HG03432 (cell line): ENCODE data around the gene CBFA2T3.
"Not testable (repeated sequence)": the region's sequence is repeated elsewhere in the genome, so short reads cannot be mapped to it uniquely, and the experiment has no call there.

Experiments used
- ATAC-seq: cut with Tn5 transposase; IDR thresholded peaks from one replicate; pipeline ENCODE4 v1.9.1; 2021; ENCODE audit warnings: mild to moderate bottlenecking, moderate library complexity; ENCODE audit not compliant: unreplicated experiment

The CBFA2T3 gene

GRCh38 chr16:89013111-89013510 is 36.1 kb upstream of the CBFA2T3 start:
- no peak for ATAC-seq

- no peak for ATAC-seq
Observed at GRCh38 chr16:89012622-89012995, 35.6 kb upstream of the CBFA2T3 start.

GRCh38 chr16:89011909-89012621 is 35.1 kb upstream of the CBFA2T3 start:
- ATAC-seq = no peak

GRCh38 chr16:89010210-89010925 is 33.4 kb upstream of the CBFA2T3 start:
- no peak for ATAC-seq

GRCh38 chr16:89009343-89010209 is 32.6 kb upstream of the CBFA2T3 start:
- no peak for ATAC-seq

GRCh38 chr16:89008796-89009195 is 31.8 kb upstream of the CBFA2T3 start:
- not testable (repeated sequence) for ATAC-seq

- ATAC-seq = no peak
Observed at GRCh38 chr16:89007371-89008249, 30.6 kb upstream of the CBFA2T3 start.

- ATAC-seq = no peak
Observed at GRCh38 chr16:89006036-89006752, 29.2 kb upstream of the CBFA2T3 start.

GRCh38 chr16:89005201-89006035 is 28.4 kb upstream of the CBFA2T3 start:
- ATAC-seq = no peak

- no peak for ATAC-seq
Observed at GRCh38 chr16:89004209-89004831, 27.3 kb upstream of the CBFA2T3 start.

GRCh38 chr16:89003831-89004208 is 26.8 kb upstream of the CBFA2T3 start:
- no peak for ATAC-seq

GRCh38 chr16:89002851-89003830 is 26.1 kb upstream of the CBFA2T3 start:
- ATAC-seq = no peak

- not testable (repeated sequence) for ATAC-seq
Observed at GRCh38 chr16:89002081-89002480, 25.1 kb upstream of the CBFA2T3 start.

- ATAC-seq = no peak
Observed at GRCh38 chr16:89001117-89002027, 24.4 kb upstream of the CBFA2T3 start.

GRCh38 chr16:89000207-89000959 is 23.4 kb upstream of the CBFA2T3 start:
- ATAC-seq = no peak
